Adrenal gland (tissue), 12 donors: Measurements from ENCODE around the gene PAQR7. TPM values are rescaled to one million over a fixed set of nuclear protein-coding genes. Genes with fewer than 3 reads are reported as not detected.

Experiments used
- DNase-seq, 7 donors: peaks; one replicate each; pipeline ENCODE4 v3.0.0-alpha.2; 2019 to 2020
- H3K27ac ChIP-seq, 5 donors: fragments of 200-600 bp; sonication (generic) in 4 of 5; 1 replicate in 3 of 5; 2 replicates in 2 of 5; pipeline versions ENCODE4 v1.5.1 to v1.8.0; 2016 to 2020; ENCODE audit warnings: mild to moderate bottlenecking in 1 of 5
- H3K27me3 ChIP-seq: fragments of 200-600 bp; 2 replicates; pipeline ENCODE4 v1.8.0; 2021
- H3K36me3 ChIP-seq, 2 donors: fragments of 200-600 bp; replicated peaks in 1 of 2; 1 replicate in 1 of 2; 2 replicates in 1 of 2; pipeline versions ENCODE4 v1.5.1 to v1.8.0; 2018 to 2022
- H3K4me1 ChIP-seq, 2 donors: fragments of 200-600 bp; replicated peaks in 1 of 2; 1 replicate in 1 of 2; 2 replicates in 1 of 2; pipeline versions ENCODE4 v1.5.1 to v1.8.0; 2018 to 2021
- H3K4me3 ChIP-seq, 4 donors: fragments of 200-600 bp; sonication (generic) in 3 of 4; one replicate each; pipeline ENCODE4 v1.5.1; 2016 to 2018
- H3K9me3 ChIP-seq, 3 donors: fragments of 200-600 bp; sonication (generic) in 1 of 3; replicated peaks in 1 of 3; 1 replicate in 2 of 3; 2 replicates in 1 of 3; pipeline versions ENCODE4 v1.5.1 to v1.8.0; 2016 to 2021
- CTCF ChIP-seq, 6 experiments: fragments of 450-650 bp in 4 of 6; fragments of 200-600 bp in 2 of 6; sonication (generic) in 1 of 6; IDR thresholded peaks; 1 replicate in 5 of 6; 2 replicates in 1 of 6; pipeline versions ENCODE4 v1.5.1 to v1.8.0; 2016 to 2021; ENCODE audit warnings: antibody characterized with exemption in 6 of 6, mild to moderate bottlenecking in 2 of 6, moderate library complexity in 1 of 6
- POLR2A ChIP-seq, 2 donors: fragments of 450-650 bp; IDR thresholded peaks; one replicate each; pipeline ENCODE4 v1.6.1; 2017; ENCODE audit warnings: antibody characterized with exemption in 2 of 2, mild to moderate bottlenecking in 2 of 2, moderate library complexity in 1 of 2
- WGBS, 4 donors: extraction: QIAGEN DNeasy Blood & Tissue Kit in 2 of 4; methylation state at CpG; one replicate each; pipeline versions ENCODE4 v1.1.5 to v1.1.7; 2013 to 2017; 5-methylcytosine and 5-hydroxymethylcytosine counted together
- intact Hi-C, 2 donors: fragments of 100-400 bp; cut with DNase I; formaldehyde crosslinking; loops; one replicate each; pipeline versions ENCODE4 v1.14.1 to v1.15.0; 2022 to 2023
- polyA plus RNA-seq, 3 donors: library from polyadenylated mRNA; stranded (reverse); fragments of 200-250 nt in 2 of 3; fragments of 350-450 nt in 1 of 3; fragmentation: Illumina TruSeq in 1 of 3; extraction: RNeasy Lipid Tissue Mini Kit (QIAGEN cat#74804) in 1 of 3; gene quantifications; one replicate each; pipeline ENCODE4 v1.2.3, GENCODE V29; 2013 to 2014
- total RNA-seq, 9 donors: library from RNA; depleted of rRNA in 4 of 9; stranded (reverse); fragments of >200 nt in 4 of 9; fragments of 120-200 nt in 1 of 9; fragmentation: NEBNext Ultra II Directional in 1 of 9; extraction: Animal tissue kit (Norgen Biotek cat#: 25700) in 1 of 9; gene quantifications; one replicate each; pipeline versions ENCODE4 v1.1.0 to v1.2.4, GENCODE V29; 2013 to 2023
- donor health status: healthy with polysubstance abuse.
- donor health status: Bipolar disorder and iron deficiency.
- donor health status: DM: yes; HTN: yes; CAD: no.
- donor health status: DM: no; HTN: no; CAD: no.
- donor health status: DM: no; HTN: no; CAD: no.
- donor health status: DM: yes; HTN: yes; CAD: no.

Gene PAQR7
- total and polyA plus RNA-seq, 12 donors = 19.9 to 71.8 (median 34.0) TPM

GRCh38 chr1:25881266-25881665 lies 5.8 kb upstream of the PAQR7 start:
- Histone ChIP-seq H3K4me3 (no peak overlapping the region), H3K9me3 (no peaks in the 10 kb centered on the region), H3K27me3 (no peaks in the 10 kb centered on the region), H3K36me3 (no peaks in the 10 kb centered on the region), H3K4me1 (peaks cover 10 to 15% of the 10 kb centered on the region in 2 donors), H3K27ac (no peak overlapping the region)
- no peak for TF ChIP-seq POLR2A (IDR thresholded peaks at IDR 0.05)
- TF ChIP-seq CTCF (IDR thresholded peaks at IDR 0.05) = no peak
- 95 to 99% (median 98%) methylated on average over 8 to 11 of the region's 11 CpGs for WGBS, 4 donors
- DNase-seq = peak in 1 of 7 donors; percentile 17
- intact Hi-C loops = no loop called here

GRCh38 chr1:25880518-25880917 lies 5.0 kb upstream of the PAQR7 start:
- peaks cover 17 to 22% of the 10 kb centered on the region in 2 donors for H3K4me1 ChIP-seq
- peak in 1 of 7 donors; percentile 12 for DNase-seq
- 85 to 93% (median 88%) methylated on average over 5 of the region's 5 CpGs for WGBS, 4 donors
- no peak overlapping the region for H3K4me3 ChIP-seq
- intact Hi-C loops = no loop called here
- peak overlapping the region in 1 of 5 donors; percentile 61 for H3K27ac ChIP-seq
- H3K27me3 ChIP-seq = no peaks in the 10 kb centered on the region
- no peaks in the 10 kb centered on the region for H3K36me3 ChIP-seq
- no peaks in the 10 kb centered on the region for H3K9me3 ChIP-seq
- no peak for TF ChIP-seq CTCF (IDR thresholded peaks at IDR 0.05)

- DNase-seq = peak; percentile 59 to 93 (median 86)
- H3K9me3 ChIP-seq = no peaks in the 10 kb centered on the region
- H3K27me3 ChIP-seq = no peaks in the 10 kb centered on the region
- H3K27ac ChIP-seq = peak overlapping the region; percentile 24 to 61 (median 46)
- no peaks in the 10 kb centered on the region for H3K36me3 ChIP-seq
- TF ChIP-seq POLR2A (IDR thresholded peaks at IDR 0.05) (peak in 1 of 2 donors; percentile 19), CTCF (IDR thresholded peaks at IDR 0.05) (no peak)
- intact Hi-C loops = no loop called here
- peaks cover 21 to 23% of the 10 kb centered on the region in 2 donors for H3K4me1 ChIP-seq
- no peak overlapping the region for H3K4me3 ChIP-seq
- WGBS, 4 donors = 22 to 43% (median 35%) methylated on average over 1 to 2 of the region's 2 CpGs
Measured at GRCh38 chr1:25879675-25880074, 4.2 kb upstream of the PAQR7 start.

GRCh38 chr1:25878690-25879089 lies 3.2 kb upstream of the PAQR7 start:
- 92 to 99% (median 96%) methylated on average over 5 of the region's 5 CpGs for WGBS, 4 donors
- no peaks in the 10 kb centered on the region for H3K36me3 ChIP-seq
- H3K4me3 ChIP-seq = no peak overlapping the region
- intact Hi-C loops = no loop called here
- H3K27me3 ChIP-seq = no peaks in the 10 kb centered on the region
- no peak overlapping the region for H3K27ac ChIP-seq
- peaks cover 29 to 33% of the 10 kb centered on the region in 2 donors for H3K4me1 ChIP-seq
- no peaks in the 10 kb centered on the region for H3K9me3 ChIP-seq
- TF ChIP-seq POLR2A (IDR thresholded peaks at IDR 0.05) (no peak), CTCF (IDR thresholded peaks at IDR 0.05) (no peak)
- DNase-seq = peak in 1 of 7 donors; percentile 11
